ENCODE measurements around the gene MCF2.

GRCh38 chrX:139554376-139554775, 153.6 kb downstream of the MCF2 start:
- TF ChIP-seq CTCF (IDR thresholded peaks at IDR 0.05) (no peak), POLR2A (IDR thresholded peaks at IDR 0.05) (no peak), EP300 (IDR thresholded peaks at IDR 0.05) (no peak), POLR2AphosphoS5 (IDR thresholded peaks at IDR 0.05) (no peak)
